SKM-1 (cell line): ENCODE measurements around the gene AAMP.

Experiments used
- DNase-seq: peaks from one replicate; lab custom pipeline; 2025; ENCODE audit not compliant: unreplicated experiment; lab: John Stamatoyannopoulos, UW

Gene AAMP

GRCh38 chr2:218260742-218261422, 9.1 kb downstream of the AAMP start, which contains the start of gene GPBAR1:
TSS of gene GPBAR1 (plus strand) at chr2:218261015. CDS start at chr2:218262725, 1,710 bp downstream.
- no peak for DNase-seq

- DNase-seq: no peak
Observed at GRCh38 chr2:218260166-218260565, 9.8 kb downstream of the AAMP start.

DNA sequence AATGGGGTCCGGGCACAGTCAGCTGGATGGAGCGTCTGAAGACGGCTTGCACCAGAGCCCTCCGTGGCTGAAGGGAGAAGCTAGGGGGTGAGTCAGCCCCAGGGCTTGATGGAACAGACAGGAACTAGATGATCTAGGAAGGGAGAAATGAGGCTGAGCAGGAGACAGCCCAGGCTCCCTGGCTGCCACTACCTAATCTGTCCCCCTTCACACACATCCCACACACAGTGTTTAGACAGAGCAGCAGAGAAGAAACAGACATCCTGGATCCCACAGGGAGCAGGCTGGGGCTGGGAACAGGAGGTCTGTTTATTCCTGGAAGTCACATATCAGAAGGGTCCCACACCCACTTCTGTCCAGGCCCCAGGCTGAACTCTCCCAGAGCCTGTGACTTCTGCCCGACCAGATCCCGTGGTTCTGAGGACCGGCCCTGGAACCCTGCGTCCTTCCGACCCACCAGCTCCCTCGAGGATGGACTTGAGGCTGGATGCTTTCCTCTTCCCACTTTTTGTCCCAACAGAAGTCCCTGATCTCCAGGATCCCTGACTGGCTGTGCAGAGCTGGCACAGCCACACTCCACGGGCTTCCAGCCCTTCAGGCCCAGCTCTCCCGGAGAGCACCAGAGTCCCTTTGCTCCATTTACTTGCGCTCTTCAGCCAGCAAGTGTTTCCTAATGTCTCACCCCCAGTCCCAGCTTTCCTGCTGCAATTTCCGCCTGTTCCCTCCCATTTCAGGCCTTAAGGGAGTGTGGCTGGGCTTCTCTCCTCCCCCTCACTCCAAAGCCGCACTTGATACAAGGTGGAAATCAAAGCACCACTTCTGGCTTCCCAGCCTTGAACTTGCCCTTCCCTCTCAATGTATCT, 10.6 kb downstream of the AAMP start:
- DNase-seq: no peak

DNA sequence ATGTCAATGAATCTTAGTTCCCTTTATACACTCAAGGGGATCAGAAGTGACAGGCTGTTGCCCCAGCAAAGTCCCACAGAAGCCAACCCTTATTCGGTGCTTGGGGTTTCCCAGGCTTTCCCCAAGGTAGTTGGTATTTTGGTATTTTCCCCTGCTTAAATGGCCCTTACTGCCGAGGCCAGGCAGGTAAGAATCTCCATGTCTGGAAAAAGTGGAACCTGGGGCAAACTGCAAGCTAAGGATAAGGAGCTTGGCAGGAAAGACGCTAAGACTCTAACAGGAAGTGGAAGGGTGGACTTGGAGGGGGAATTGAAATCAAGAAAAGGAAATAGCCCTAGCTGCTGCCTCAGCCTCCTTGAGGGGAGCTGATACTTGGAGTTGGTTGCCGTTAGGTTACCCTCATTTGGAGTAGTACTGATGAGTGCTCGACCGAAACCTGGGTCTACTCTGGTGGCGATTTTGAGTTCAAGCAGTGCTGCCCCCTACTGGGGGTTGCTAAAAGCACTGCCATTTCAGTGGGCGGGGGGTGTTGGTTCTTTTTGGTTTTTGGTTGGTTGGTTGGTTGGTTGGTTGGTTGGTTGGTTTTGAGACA, 12.5 kb downstream of the AAMP start:
- peak; percentile 88 for DNase-seq

GRCh38 chr2:218256612-218257350, 13.2 kb downstream of the AAMP start:
- no peak for DNase-seq

DNA sequence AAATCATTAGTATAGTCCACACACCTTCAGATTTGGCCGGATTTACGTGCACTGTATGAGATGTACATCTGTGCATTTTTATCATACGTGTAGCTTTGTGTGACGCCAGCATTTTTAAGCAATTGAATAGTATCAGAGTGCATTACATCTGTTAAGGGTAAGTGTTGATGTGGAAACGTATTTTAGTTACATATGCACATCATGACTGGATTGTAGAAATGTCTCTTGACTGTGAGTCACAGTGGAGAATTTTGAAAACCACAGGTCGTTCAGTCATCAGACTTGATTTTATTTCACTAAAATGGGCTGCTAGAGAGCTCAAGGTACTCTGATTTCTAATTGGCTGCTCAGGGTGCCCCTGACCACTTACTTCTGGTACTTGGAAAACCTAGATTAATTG, 14.5 kb downstream of the AAMP start:
- DNase-seq: no peak

DNA sequence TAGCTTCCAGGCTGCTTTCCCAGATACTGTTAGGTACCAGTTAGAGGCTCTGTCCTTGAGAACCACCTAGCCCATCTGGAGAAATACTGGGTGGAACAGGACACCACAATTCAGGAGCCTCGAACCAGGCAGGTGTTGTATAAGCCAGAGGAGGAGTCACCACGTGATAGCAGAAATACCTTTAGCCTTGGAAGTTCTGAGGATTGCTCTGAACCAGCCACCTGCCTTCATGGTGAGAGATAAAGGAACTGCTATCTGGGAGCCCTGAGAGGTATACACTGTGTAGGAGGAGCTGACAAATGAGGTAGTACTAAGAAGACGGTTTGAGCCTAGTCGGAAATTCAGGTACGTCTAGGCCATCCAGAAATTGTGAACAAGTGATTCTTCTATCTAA, 16.7 kb downstream of the AAMP start:
- DNase-seq: no peak

DNA sequence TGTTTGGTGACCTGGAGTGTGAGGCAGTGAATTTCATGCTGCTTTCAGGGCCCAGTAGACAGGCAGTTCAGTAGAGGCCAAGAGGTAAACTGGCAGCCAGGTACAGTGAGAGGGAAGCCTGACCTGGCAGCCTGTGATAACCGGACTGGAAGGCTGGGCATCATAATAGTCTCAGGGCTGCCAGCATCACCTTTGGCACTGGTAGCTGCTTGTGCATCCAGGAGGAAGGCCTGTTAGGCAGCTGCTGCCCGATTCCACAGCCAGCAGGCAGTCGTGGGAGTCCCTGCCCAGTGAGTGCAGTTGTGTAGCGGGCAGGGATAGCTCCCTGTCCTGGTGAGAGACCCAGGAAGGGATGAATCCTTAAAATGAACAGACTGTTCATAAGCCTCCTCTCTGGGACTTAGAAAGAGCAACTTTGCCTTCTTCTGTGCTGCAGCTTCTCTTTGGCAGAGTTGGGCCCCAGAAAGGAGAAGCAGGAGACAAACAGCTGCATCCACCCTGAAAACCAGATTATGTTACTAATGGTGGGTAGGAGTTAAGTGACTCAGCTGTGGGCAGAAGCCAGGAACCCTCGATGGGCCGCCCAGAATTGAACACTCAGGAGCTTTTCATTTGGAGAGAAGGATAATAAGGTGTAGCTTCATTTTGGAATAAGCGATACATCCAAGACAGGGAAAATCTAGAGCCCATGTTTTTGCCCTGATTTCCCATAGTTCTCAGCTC, 17.3 kb downstream of the AAMP start:
- DNase-seq: no peak

GRCh38 chr2:218249691-218250090, 20.2 kb downstream of the AAMP start:
- no peak for DNase-seq

GRCh38 chr2:218245214-218245613, 24.7 kb downstream of the AAMP start:
- no peak for DNase-seq

- no peak for DNase-seq
Observed at GRCh38 chr2:218244665-218245064, 25.3 kb downstream of the AAMP start.

DNA sequence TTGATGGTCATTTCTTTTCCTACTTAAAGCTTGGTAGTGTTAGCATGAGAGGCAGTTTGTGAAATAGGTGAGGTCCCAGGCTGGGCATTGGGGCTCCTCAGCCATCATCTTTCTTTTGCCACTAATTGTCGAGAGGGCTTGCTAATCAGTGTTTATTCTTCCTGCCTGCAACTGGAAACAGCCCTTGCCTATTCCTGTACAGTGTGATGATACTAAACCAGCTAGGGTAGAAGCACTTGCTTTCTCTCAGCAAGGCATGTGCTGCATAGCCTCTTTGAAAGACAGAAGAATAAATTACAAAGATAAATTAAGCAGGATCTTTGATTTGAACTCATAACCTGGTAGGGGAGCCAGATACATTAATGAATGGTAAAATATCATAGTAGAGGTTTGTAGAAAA, 25.7 kb downstream of the AAMP start:
- DNase-seq: no peak

DNA sequence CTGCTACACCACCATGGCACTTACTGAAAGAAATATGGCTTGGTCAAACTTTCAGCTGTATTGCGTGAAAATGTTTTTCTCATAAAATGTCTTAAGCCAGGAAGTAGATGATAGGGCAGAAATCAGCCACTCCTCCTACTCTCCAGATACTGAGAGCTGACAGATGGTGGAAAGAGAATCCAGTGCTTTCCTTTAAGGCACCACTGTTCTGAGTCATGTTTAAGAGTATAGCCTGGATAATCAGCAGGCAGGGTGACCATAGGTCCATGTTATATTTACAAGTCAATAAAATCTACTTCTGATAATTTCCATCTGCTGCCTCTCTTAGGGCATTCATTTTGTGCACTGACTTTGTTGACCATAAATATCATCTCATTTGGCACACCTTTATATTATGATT, 31.1 kb downstream of the AAMP start:
- no peak for DNase-seq

GRCh38 chr2:218236829-218237228, 33.1 kb downstream of the AAMP start:
- DNase-seq: no peak

- DNase-seq: no peak
Observed at GRCh38 chr2:218235017-218235416, 34.9 kb downstream of the AAMP start.

DNA sequence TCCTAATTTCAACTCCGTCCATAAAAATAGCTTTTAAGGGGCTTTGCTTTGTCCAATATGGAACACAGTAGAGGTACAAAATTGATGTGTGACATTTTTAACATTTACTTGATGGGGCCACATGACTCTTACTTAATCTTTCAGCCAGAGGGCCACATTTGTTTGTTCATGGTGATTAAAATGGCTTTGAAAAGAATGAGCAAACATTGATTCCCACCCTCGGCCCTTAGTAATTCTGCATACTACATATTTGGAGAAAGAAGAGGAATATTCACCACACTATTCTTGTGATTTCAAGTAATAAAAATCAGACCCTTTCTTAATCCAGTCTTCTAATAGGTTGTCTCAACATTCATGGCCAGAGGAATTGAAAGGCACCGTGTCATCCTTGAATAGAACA, 35.4 kb downstream of the AAMP start:
- no peak for DNase-seq

DNA sequence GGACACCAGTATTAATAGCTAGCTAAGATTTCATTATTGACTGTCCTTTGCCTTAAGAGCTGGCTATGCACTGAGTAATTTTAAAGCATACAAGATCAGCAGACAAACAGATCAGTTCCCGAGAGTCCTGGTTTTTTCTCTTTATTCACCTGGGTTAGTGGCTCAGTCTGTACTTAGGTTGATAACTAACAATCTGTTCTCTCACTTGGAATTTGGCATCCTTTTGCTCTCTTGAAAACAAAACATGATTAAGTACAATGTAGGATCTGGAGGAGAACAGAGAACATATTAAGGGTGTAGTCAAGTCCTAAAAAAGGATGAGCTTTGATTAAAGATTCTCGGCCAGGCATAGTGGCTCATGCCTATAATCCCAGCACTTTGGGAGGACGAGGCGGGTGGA, 36.4 kb downstream of the AAMP start:
- no peak for DNase-seq

GRCh38 chr2:218230882-218231281, 39.1 kb downstream of the AAMP start:
- DNase-seq: peak; percentile 25

GRCh38 chr2:218229851-218230250, 40.1 kb downstream of the AAMP start:
- no peak for DNase-seq

- DNase-seq: peak; percentile 85
Observed at GRCh38 chr2:218229239-218229638, 40.7 kb downstream of the AAMP start.
